ENCODE data around the gene TLX2.

Gene TLX2

GRCh38 chr2:74511104-74511989, 2.9 kb upstream of the TLX2 start:
- FAIRE-seq (no peak), DNase-seq (ENCODE audit: low spot score) (no peak)

- no peak for DNase-seq (ENCODE audit: low spot score)
- no peak for FAIRE-seq
These were observed 1.3 kb upstream of the TLX2 start for GRCh38 chr2:74512744-74513604.

DNA sequence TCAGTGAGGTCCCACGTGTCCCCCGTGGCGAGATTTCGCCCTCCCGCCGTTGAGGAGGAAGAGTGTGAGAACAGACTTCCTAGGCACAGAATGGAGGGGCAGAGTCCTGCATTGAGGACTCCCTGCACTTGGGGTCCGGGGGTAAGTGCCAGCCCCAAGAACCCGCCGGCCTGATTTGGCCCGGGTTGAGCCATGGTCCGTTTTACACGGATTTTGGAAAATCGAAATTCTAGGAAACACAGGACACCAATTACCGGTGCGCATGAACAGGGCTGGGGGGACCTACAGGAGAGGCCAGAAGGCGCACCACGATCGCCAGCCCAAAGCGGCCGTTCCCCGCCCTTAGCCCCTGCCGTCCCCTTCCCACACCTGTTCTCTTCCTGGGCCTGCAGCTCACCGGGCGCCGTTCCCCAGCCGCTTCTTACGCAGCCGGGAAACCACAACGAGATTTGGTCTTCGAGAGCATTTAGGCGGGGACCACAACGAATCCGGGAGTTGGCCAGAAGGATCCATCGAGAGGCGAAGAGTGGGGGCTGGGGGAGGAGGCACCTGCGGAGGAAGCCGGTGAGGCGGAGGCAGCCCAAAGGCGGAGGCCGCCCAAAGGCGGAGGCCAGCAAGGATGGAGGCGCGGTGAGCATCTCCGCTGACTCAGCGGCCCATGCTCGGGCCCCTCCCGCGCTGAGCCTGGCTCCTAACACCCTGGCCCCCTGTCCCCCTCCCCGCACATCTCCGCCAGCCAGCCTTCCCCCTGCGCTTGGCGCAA, 464 bp upstream of the TLX2 start:
- FAIRE-seq (no peak), DNase-seq (ENCODE audit: low spot score) (no peak)

DNA sequence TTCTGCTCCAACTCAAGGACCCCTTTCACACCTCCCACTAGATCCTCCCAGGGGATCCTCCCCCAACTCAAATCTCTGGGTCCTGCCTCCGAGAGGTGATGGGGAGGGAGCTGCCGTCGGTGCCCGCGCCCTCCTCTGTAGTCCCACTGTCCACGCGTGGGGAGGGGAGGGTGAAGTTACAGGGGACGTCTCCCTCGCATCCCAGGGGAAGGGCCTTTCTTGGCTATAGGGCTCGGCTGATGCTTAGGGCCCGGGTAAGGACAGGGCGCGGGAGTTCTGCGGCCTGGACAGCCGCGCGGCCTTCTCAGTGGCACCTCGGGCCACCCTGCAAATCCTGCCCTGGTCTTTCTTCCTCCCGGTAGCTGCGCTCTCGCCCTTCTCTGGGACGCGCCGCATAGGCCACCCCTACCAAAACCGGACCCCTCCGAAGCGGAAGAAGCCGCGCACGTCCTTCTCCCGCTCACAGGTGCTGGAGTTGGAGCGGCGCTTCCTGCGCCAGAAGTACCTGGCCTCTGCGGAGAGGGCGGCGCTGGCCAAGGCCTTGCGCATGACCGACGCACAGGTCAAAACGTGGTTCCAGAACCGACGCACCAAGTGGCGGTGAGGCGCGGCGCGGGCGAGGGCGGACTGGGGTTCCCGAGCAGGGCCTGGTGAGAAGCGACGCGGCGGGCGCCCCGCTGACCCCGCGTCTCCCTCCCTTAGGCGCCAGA, 1.2 kb downstream of the TLX2 start:
- DNase-seq (ENCODE audit: low spot score) (no peak), FAIRE-seq (no peak)

DNA sequence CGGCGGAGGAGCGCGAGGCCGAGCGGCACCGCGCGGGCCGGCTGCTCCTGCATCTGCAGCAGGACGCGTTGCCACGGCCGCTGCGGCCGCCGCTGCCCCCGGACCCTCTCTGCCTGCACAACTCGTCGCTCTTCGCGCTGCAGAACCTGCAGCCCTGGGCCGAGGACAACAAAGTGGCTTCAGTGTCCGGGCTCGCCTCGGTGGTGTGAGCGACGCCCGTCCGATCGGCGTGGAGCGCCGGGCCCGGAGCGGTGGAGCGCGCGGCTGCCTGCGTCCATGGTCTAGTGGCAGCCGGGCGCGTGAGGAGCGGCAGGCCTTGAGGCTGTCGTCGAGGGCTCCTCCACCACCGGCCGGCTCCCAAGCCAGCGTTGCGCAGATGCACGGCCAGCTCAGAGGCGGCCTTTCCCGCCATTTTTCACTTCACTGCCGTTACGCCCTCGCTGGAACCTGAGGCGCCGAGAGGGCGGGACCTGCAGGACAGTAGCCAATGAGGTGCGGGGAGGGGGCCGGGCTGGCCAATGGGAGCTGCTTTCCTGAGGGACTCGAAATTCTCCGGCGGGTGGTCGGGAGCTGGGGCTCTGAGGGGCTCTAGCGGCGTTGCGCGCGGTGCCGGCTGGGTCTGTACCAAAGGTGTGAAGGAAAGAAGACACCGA, 1.9 kb downstream of the TLX2 start:
- DNase-seq (ENCODE audit: low spot score) (no peak), FAIRE-seq (no peak)

DNA sequence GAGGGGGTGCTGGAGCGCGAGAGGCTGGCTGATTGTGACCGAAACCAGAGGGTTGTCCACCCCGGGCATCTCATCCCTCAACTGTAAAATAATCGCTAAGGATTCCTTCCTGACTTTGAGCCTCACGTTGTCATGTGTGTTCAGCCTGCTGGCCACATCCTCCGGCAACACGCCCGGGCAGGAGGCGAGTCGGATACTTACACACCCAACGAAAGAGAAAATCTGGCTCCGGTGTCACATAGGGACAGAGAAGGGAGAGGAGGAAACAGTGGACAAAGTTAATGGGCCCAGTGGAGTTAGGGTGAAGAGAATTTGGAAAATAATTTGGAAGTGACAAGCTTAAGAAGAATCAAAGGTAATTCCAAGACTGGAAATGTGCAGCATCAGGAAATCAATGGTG, 2.4 kb downstream of the TLX2 start:
- FAIRE-seq, result no peak

DNA sequence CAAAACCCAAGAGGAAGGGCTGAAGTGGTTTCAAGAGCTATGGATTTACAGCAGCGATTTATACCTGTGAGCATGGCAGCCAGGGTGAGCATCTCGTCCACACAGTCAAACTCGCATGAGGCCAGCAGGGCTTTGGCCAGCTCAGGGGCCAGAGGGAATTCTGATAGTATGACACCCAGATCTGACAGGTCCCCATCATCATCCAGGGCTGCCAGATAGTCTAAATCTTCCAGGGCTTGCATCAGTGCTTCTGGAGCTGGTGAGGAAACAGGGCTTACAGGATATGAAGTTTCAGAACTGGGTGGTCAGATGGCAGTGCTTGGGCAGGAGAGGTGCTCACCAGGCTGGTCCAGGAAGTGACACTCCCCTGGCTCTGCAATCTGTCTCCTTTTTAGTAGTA, 8.3 kb downstream of the TLX2 start:
- no peak for FAIRE-seq
- DNase-seq (ENCODE audit: low spot score), result no peak

More for the DNA sequence above, 2.4 kb downstream of the TLX2 start:
- DNase-seq (ENCODE audit: low spot score), result no peak

DNA sequence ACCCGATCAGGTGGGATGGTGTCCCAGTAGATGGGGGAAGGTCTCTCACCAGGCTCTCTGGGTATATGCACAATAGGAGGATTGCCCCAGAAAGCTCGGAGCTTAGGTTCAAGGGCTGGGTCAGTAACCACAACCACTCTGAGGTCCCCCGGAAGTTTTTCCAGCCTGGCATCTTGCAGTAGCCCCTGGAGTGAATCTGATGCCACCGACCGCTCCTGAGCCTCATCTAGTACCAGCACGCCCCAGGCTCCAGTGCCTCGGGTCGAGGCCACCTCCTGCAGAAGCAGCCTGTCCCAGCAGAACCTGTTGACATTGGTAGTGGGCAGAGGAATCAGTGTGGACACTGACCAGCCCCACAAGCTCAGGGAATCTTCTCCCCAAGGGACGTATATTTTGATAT, 9.8 kb downstream of the TLX2 start:
- no peak for FAIRE-seq
- no peak for DNase-seq (ENCODE audit: low spot score)

DNA sequence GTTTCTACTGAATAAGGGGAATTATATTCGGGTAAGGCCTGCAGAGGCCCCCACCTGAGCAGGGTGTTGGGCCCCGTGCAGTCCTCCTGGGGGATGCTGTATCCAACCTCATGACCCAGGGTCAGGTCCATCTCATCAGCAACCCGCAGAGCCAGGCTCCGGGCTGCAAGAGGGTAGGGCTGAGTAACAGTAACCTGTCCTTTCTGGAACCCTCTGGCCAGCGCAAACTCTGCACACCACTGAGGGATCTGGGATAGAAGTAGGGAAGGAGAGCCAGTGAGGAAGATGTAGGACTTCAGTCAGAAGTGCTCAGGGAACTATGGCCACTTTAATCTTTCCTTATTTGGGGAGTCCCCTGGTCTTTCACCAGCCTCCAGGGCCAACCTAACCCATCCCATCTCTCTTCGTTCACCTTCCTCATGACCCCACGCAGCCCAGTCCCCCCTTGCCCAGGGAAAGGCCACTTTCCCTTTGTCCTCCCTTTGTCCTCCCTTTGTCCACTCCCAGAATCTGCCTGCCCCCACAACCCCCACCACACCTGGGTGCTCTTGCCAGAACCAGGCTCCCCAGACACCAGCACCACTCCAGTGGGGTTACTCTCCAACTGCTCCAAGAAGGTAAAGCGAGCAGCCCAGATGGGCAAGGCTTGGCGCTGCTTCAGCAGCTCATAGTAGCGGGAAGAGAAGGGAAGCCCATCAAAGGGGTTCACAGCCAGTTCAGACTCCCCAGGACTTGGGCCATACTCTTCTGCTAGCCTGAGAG, 10.9 kb downstream of the TLX2 start:
- FAIRE-seq, result no peak
- no peak for DNase-seq (ENCODE audit: low spot score)

- DNase-seq (ENCODE audit: low spot score), result peak; percentile 8
- no peak for FAIRE-seq
These were observed 11.7 kb downstream of the TLX2 start, which contains the start of gene DQX1 for GRCh38 chr2:74525717-74526648. TSS of gene DQX1 (minus strand) at chr2:74526231. CDS start at chr2:74525729, 502 bp downstream.

DNA sequence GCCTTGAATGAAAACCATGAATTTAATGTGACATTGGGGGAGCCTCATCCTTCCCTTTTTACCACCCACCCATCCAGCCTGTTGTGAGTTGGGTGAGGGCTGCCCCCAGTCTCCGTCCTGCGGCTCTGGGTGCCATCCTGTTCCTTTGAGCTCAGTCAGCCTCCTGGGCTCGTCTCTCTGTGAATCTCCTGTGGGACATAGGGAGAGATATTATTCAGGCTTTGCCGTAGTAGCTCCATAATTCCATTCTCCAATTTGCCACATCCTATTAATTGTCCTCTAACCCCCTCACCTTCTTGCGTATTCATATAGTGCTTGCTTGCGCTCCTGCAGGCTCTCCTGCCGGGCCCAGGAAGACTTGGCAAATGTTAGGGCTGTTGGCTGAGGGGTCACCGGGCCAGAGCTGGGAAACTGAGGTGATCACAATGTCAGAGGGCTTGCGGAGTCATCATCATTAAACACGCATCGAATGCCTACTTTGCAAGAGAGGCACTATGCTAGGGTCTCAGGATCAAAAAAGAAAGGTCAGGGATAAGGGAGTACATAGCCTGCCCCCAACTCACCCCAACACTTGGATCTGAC, 12.5 kb downstream of the TLX2 start:
- no peak for FAIRE-seq
- no peak for DNase-seq (ENCODE audit: low spot score)

- DNase-seq (ENCODE audit: low spot score), result no peak
- FAIRE-seq, result no peak
These were observed 13.5 kb downstream of the TLX2 start for GRCh38 chr2:74527741-74528140.

DNA sequence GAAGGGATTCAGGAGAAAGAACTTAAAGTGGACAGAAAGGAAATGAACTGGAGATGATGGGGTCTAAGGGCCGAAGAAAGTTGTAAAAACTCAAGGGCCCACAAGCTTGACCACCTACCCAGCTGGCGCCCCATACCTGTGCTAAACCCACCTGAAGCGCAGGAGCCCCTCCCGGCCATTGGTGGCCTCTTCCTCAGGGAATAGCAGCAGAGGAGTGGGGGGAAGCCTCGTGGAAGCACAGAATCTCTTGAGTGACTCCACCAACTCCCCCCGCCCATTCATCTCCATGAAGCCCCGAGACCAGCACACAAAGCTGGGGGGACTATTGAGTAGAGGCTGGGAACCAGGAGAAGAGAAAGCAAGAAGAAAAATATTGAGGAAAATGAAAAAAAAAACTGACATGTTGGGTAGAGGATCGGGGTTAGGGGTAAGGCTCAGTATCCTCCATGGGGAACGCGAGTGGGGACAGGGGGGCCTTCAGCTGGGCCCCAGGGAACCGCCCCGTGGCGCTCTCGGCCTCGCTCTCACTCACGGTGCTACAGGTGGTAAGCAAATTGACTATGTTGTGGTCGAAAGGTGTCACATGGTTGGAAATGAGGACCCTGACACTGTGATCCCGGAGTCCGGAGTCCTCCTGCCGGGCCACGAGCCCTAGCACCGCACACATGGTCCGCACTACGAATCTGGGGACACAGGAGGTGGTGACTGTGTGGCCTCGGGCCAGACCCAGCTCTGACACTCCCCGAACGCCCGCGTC, 14.5 kb downstream of the TLX2 start:
- FAIRE-seq, result no peak

GRCh38 chr2:74529357-74530238, 15.3 kb downstream of the TLX2 start, which contains the start of the genes AUP1 and HTRA2:
TSS of gene AUP1 (minus strand) at chr2:74529706. CDS start at chr2:74529629, 77 bp downstream.
TSS of gene HTRA2 (plus strand) at chr2:74529933. CDS start at chr2:74530007, 74 bp downstream.
- FAIRE-seq (peak; percentile 87), DNase-seq (ENCODE audit: low spot score) (peak; percentile 96)

More for the DNA sequence above, 14.5 kb downstream of the TLX2 start:
- DNase-seq (ENCODE audit: low spot score), result no peak

DNA sequence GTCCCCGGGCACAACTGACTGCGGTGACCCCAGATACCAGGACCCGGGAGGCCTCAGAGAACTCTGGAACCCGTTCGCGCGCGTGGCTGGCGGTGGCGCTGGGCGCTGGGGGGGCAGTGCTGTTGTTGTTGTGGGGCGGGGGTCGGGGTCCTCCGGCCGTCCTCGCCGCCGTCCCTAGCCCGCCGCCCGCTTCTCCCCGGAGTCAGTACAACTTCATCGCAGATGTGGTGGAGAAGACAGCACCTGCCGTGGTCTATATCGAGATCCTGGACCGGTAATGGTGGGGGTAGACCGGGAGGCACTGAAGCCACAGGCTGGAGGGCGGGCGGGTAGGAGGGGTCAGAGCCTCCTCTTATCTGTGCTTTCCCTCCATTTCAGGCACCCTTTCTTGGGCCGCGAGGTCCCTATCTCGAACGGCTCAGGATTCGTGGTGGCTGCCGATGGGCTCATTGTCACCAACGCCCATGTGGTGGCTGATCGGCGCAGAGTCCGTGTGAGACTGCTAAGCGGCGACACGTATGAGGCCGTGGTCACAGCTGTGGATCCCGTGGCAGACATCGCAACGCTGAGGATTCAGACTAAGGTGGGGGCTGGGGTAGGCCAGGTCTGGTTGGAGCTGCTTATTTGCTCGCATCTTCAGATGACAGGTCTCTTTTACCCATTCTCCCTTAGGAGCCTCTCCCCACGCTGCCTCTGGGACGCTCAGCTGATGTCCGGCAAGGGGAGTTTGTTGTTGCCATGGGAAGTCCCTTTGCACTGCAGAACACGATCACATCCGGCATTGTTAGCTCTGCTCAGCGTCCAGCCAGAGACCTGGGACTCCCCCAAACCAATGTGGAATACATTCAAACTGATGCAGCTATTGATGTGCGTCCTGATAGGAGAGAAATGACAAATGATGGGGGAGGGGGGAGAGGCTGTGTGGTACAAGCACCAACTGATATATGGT, 16.3 kb downstream of the TLX2 start:
- FAIRE-seq, result no peak
- DNase-seq (ENCODE audit: low spot score), result no peak
